Upper lobe of right lung (tissue), 1 donor: ENCODE measurements around the gene KMT5C. TPM values are rescaled to one million over a fixed set of nuclear protein-coding genes. Genes with fewer than 3 reads are reported as not detected.

ENCODE experiments used
- ATAC-seq: fragments of 200-7000 bp; cut with Tn5 transposase; one replicate; pipeline ENCODE4 v1.9.1; 2020; ENCODE audit warnings: mild to moderate bottlenecking, moderate library complexity
- DNase-seq: peaks from one replicate; pipeline ENCODE4 v3.0.0-alpha.2; 2020
- H3K27ac ChIP-seq: fragments of 200-600 bp; one replicate; pipeline ENCODE4 v1.8.0; 2022
- H3K27me3 ChIP-seq: fragments of 200-600 bp; one replicate; pipeline ENCODE4 v1.8.0; 2022; ENCODE audit warnings: mild to moderate bottlenecking
- H3K36me3 ChIP-seq: fragments of 200-600 bp; one replicate; pipeline ENCODE4 v1.8.0; 2022
- H3K4me1 ChIP-seq: fragments of 200-600 bp; one replicate; pipeline ENCODE4 v1.8.0; 2022
- H3K4me3 ChIP-seq: fragments of 200-600 bp; one replicate; pipeline ENCODE4 v1.8.0; 2022; ENCODE audit warnings: mild to moderate bottlenecking
- H3K9me3 ChIP-seq: fragments of 200-600 bp; one replicate; pipeline ENCODE4 v1.8.0; 2022
- intact Hi-C: fragments of 100-400 bp; cut with DNase I; formaldehyde crosslinking; loops from one replicate; pipeline ENCODE4 v1.11.0; 2022
- total RNA-seq: library from RNA; stranded (reverse); fragmentation: NEBNext Ultra II Directional; extraction: Animal tissue kit (Norgen Biotek cat#: 25700); gene quantifications from one replicate; pipeline ENCODE4 v1.2.1, GENCODE V29; 2021
- TF ChIP-seq, protein P1 (sequence below): fragments of 200-600 bp; IDR thresholded peaks from one replicate; pipeline ENCODE4 v1.8.0; 2022; ENCODE audit warnings: antibody characterized with exemption
- donor health status: DM: no; HTN: yes; CAD: no; lungs with severe emphysema.

KMT5C gene
- total RNA-seq, 1 donor from 2014 or later: 11.7 TPM

DNA sequence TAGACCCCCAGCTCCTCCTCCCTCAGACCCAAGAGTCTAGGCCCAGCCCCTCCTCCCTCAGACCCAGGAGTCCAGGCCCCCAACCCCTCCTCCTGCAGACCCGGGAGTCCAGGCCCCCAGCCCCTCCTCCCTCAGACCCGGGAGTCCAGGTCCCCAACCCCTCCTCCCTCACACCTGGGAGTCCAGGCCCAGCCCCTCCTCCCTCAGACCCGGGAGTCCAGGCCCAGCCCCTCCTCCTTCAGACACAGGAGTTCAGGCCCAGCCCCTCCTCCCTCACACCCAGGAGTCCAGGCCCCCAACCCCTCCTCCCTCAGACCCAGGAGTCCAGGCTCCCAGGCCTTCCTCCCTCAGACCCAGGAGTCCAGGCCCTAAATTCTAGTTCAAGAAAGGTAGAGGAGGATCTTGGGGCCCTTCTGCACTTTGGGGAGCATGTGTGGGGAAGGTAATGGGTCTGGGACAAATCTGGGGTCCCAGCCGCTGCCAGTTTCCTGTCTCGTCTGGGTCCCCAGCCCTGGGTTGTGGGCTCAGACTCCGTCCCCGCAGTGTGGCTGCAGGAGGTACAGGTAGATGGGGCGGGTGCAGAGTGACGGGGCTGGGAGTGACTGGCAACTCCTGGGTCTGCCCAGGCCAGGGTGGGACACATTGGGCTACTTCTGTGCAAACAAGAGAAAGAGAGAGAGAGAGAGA lies 33.8 kb downstream of the KMT5C start:
- Histone ChIP-seq H3K36me3 (no peaks in the 10 kb centered on the region), H3K4me1 (peaks cover 5% of the 10 kb centered on the region), H3K9me3 (no peaks in the 10 kb centered on the region), H3K4me3 (no peak overlapping the region), H3K27ac (no peak overlapping the region), H3K27me3 (peaks cover 70% of the 10 kb centered on the region)
- TF ChIP-seq, protein P1, sequence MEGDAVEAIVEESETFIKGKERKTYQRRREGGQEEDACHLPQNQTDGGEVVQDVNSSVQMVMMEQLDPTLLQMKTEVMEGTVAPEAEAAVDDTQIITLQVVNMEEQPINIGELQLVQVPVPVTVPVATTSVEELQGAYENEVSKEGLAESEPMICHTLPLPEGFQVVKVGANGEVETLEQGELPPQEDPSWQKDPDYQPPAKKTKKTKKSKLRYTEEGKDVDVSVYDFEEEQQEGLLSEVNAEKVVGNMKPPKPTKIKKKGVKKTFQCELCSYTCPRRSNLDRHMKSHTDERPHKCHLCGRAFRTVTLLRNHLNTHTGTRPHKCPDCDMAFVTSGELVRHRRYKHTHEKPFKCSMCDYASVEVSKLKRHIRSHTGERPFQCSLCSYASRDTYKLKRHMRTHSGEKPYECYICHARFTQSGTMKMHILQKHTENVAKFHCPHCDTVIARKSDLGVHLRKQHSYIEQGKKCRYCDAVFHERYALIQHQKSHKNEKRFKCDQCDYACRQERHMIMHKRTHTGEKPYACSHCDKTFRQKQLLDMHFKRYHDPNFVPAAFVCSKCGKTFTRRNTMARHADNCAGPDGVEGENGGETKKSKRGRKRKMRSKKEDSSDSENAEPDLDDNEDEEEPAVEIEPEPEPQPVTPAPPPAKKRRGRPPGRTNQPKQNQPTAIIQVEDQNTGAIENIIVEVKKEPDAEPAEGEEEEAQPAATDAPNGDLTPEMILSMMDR: no peak
- no peak for ATAC-seq
- no peak for DNase-seq
- intact Hi-C loops: no loop called here

DNA sequence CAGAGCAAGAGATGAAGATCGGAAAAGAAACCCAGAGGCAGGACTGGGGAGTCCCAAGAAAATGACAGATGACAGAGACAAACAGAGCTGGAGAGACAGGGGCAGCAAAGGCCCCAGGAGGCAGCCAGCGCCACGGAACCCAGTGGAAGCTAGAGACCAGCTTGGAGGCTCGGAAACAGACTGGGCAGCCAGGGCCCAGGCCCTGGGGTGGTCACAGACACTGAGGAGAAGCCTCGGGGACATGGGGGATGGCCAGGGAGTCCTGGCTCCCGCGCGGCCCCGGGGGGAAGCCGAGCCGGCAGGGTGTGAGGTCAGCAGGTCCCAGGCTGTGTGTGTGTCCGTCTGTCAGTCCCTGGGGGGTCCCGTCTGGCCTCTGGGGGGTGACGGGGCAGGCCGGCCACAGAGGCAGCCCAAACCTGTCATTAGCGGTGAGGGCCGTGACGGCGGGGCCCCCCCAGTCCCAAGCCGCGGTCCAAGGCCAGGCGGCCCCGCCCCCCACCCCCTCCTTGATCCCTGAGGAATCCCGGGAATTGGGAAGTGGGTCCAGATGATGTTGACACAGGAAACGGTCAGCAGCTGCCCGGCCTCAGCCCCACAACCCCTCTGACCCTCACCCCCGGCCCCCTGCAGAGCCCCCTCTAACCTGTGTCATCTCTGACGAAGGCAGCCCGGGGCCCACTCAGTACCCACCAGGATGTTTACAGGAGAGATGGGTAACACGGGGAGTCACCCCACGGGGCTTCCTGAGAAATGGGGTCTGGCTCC lies 34.5 kb downstream of the KMT5C start:
- Histone ChIP-seq H3K36me3 (no peaks in the 10 kb centered on the region), H3K27me3 (peaks cover 63% of the 10 kb centered on the region), H3K4me1 (peaks cover 1% of the 10 kb centered on the region), H3K4me3 (no peak overlapping the region), H3K27ac (no peak overlapping the region), H3K9me3 (no peaks in the 10 kb centered on the region)
- TF ChIP-seq, protein P1: no peak
- intact Hi-C loops: no loop called here
- DNase-seq (no peak), ATAC-seq (peak; percentile 5)

DNA sequence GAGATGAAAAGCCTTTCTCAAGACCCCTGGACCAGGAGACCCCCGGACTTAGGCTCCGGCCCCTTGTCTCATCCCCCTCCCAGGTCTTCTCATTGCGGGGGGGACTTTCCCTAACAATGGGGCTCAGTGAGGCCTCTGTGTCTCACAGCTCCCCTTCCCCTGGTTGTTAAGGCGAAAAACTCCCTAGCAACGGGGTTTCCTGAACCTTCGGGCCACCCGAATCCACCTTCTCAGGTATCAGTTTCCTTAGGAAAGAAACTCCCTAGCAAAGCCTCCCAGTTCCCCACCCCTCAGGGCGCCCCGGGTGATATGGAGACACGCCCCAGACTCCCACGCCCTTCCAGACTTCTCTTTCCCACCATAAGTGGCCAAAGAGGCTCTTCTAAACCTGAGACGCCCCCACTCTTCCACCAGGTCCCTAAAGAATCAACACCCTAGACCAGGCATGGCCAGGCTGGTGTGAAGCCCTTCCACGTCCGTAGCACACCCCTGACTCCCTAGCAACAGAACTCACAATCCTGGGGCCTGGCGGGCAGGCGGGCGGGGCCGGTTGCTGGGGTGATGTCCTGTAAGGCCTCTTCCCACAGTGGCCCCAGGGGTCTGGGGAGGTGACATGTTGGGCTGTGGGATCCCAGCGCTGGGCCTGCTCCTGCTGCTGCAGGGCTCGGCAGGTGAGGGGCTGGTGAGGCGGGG lies 36.7 kb downstream of the KMT5C start, which contains the start of gene TMEM190:
Gene TMEM190 (plus strand): TSS at position 586 of the 693 bp plus-strand sequence. CDS start 28 bp downstream, at position 614.
- H3K4me1 ChIP-seq: no peaks in the 10 kb centered on the region
- no peak for DNase-seq
- TF ChIP-seq, protein P1: no peak
- peaks cover 44% of the 10 kb centered on the region for H3K27me3 ChIP-seq
- no peak for ATAC-seq
- intact Hi-C loops: no loop called here
- no peak within 1 kb of the TSS for H3K4me3 ChIP-seq
- no peak within 1 kb of the TSS for H3K27ac ChIP-seq
- H3K9me3 ChIP-seq: no peaks in the 10 kb centered on the region
- no peaks in the 10 kb centered on the region for H3K36me3 ChIP-seq

DNA sequence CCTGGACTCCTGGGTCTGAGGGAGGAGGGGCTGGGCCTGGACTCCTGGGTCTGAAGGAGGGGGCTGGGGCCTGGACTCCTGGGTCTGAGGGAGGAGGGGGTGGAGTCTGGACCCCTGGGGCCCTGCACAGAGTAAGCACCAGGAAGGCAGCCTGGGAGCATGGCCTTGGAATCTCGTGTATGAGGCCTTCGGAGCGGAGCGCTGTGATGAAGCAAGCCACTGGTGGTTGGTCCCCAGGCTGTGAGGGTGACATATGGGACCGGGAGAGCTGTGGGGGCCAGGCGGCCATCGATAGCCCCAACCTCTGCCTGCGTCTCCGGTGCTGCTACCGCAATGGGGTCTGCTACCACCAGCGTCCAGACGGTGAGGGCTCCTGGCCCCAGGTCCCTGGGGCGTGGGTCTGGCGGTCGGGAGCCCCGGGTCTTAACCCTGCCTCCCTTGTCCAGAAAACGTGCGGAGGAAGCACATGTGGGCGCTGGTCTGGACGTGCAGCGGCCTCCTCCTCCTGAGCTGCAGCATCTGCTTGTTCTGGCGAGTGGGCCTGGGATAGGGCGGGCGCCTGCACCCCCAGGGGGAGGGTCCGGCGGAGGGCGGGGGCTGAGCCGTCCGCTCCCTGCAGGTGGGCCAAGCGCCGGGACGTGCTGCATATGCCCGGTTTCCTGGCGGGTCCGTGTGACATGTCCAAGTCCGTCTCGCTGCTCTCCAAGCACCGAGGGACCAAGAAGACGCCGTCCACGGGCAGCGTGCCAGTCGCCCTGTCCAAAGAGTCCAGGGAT lies 37.9 kb downstream of the KMT5C start:
- H3K4me3 ChIP-seq: no peak overlapping the region
- H3K9me3 ChIP-seq: no peaks in the 10 kb centered on the region
- intact Hi-C loops: no loop called here
- ATAC-seq (no peak), DNase-seq (no peak)
- H3K27ac ChIP-seq: no peak overlapping the region
- TF ChIP-seq, protein P1: no peak
- peaks cover 32% of the 10 kb centered on the region for H3K27me3 ChIP-seq
- H3K4me1 ChIP-seq: no peaks in the 10 kb centered on the region
- H3K36me3 ChIP-seq: no peaks in the 10 kb centered on the region

DNA sequence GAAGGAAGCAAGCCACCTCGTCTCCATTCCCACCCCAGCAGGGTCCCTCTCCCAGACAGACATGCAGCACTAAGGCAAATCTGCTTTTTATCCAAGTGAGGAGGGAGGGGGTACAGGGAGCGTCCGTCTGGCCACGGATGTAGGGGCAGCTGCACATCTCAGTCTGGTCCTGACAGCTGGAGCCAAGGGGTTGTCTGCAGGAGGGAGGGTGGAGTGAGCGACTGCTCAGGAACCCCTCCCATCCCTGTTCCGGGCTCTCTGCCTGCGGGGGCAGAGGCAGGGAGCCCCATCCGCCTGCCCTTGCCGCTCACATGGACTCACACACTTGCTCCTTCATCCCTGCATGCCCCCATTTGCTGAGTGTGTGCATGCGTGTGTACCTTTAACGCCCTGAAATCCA lies 39.5 kb downstream of the KMT5C start:
- Histone ChIP-seq H3K27ac (no peak overlapping the region), H3K4me1 (peaks cover 7% of the 10 kb centered on the region), H3K9me3 (no peaks in the 10 kb centered on the region), H3K36me3 (no peaks in the 10 kb centered on the region), H3K4me3 (no peak overlapping the region), H3K27me3 (peaks cover 21% of the 10 kb centered on the region)
- ATAC-seq: no peak
- intact Hi-C loops: no loop called here
- no peak for DNase-seq
- TF ChIP-seq, protein P1: no peak
